Motor neuron (in vitro differentiated cells): ENCODE data around the gene STOX1. TPM values are rescaled to one million over a fixed set of nuclear protein-coding genes. Genes with fewer than 3 reads are reported as not detected.
"Not testable (repeated sequence)": the region's sequence is repeated elsewhere in the genome, so short reads cannot be mapped to it uniquely, and the experiment has no call there.

Experiments
- ATAC-seq, 8 experiments: fragments of 200-7000 bp; cut with Tn5 transposase; replicated peaks in 6 of 8; 2 replicates each; pipeline ENCODE4 v1.8.0; 2021; ENCODE audit warnings: mild to moderate bottlenecking in 8 of 8, moderate library complexity in 8 of 8
- H3K27ac ChIP-seq, 2 donors: fragments of 250-450 bp; sonication (Bioruptor Pico); 2 replicates each; pipeline ENCODE4 v1.9.0; 2021; ENCODE audit warnings: antibody characterized with exemption in 2 of 2, mild to moderate bottlenecking in 2 of 2, moderate library complexity in 1 of 2
- H3K4me1 ChIP-seq, 2 donors: fragments of 250-450 bp; sonication (Bioruptor Pico); replicated peaks in 1 of 2; 2 replicates each; pipeline ENCODE4 v1.6.1; 2021; ENCODE audit warnings: antibody characterized with exemption in 2 of 2, mild to moderate bottlenecking in 2 of 2, moderate library complexity in 1 of 2
- H3K4me3 ChIP-seq, 5 donors: fragments of 250-450 bp; sonication (Bioruptor Pico); 2 replicates each; pipeline ENCODE4 v1.9.0; 2021; ENCODE audit warnings: antibody characterized with exemption in 5 of 5, mild to moderate bottlenecking in 5 of 5, moderate library complexity in 4 of 5
- WGBS, 10 experiments: fragments of 450-650 bp; shearing (Covaris generic); methylation state at CpG; one replicate each; pipeline ENCODE4 v1.0.0; 2022; 5-methylcytosine and 5-hydroxymethylcytosine counted together
- in situ Hi-C, 9 experiments: fragments of 400-800 bp; cut with MboI; loops; one replicate each; pipeline ENCODE4 v1.15.0; 2021; ENCODE audit warnings: low sequenced_read_pairs in 9 of 9, low pct_unique_long_range_greater_than_20kb in 2 of 9; ENCODE audit not compliant: unreplicated experiment in 9 of 9
- total RNA-seq, 8 experiments: library from RNA; unstranded; fragments of 300-600 nt; gene quantifications; 2 replicates each; pipeline versions ENCODE4 v1.2.3 to v1.2.4, GENCODE V29; 2022

Gene STOX1
- total RNA-seq, 8 experiments from 2014 or later, result 0.36 to 25.6 (median 1.7) TPM

DNA sequence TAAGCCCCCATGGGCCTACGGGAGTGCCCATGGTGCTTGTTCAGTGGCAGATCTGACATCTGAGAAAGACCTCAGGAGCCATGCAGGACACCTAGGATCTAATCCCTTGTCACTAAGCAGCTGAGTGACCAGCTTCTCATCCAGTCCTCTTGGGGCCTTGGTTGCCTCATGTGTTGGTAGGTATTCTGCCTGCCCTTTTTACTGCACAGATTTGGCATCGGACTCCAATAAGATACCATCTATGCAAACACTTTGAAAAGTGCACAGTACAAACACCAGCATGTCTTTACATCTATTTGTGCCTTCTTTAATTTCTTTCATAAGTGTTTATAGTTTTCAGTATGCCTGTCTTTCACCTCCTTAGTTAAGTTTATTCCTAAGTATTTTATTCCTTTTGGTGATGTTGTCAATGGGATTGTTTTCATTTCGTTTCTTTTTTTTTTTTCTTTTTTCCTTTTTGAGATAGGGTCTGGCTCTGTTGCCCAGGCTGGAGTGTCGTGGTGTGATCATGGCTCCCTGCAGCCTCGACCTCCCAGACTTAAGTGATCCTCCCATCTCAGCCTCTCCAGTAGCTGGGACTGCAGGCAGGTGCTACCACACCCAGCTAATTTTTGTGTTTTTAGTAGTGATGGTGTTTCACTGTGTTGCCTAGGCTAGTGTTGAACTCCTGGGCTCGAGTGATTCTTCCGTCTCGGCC, 10.4 kb downstream of the STOX1 start:
- Histone ChIP-seq H3K4me1 (no peaks in the 10 kb centered on the region), H3K27ac (no peak overlapping the region), H3K4me3 (no peak overlapping the region)
- 11 to 96% (median 82%) methylated on average over 1 to 8 of the region's 8 CpGs for WGBS, 10 experiments
- in situ Hi-C loops, result no loop called here
- ATAC-seq, result no peak

DNA sequence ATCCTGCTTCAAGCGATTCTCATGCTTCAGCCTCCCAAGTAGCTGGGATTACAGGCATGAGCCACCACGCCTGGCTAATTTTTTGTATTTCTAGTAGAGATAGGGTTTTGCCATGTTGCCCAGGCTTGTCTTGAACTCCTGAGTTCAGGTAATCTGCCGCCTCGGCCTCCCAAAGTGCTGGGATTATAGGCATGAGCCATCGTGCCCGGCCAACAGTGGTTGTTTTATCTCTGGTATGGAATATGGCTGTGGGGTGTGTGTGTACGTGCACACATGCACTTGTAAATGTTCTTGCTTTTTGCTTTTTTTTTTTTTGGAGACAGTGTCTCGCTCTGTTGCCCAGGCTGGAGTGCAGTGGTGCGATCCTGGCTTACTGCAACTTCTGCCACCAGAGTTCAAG, 13.3 kb downstream of the STOX1 start:
- in situ Hi-C loops, H3K4me1 ChIP-seq, H3K4me3 ChIP-seq, H3K27ac ChIP-seq, ATAC-seq: not testable (repeated sequence)
- WGBS, 10 experiments, result 63 to 100% (median 78%) methylated on average over 1 to 9 of the region's 9 CpGs; no CpG with 5 or more reads in 5 of the 10 experiments

DNA sequence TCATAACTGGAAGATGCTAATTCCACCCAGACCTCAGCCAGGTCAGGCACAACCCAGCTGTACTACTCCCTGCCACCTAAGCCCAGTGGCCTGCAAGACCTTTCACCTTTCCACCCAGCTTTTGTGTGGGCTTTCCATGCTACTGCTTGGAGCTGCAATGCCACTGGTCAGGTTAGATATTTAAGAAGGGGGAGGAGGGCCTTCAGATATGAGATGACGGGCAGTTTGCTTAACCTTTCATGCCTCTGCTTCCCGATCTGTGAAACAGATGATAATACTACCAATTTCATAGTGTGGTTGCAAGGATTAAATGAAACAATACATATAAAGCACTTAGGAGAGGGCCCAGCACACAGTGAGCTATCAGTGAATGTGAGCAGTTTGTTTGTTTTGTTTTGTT, 20.9 kb downstream of the STOX1 start:
- no peak for ATAC-seq
- 80 to 100% (median 88%) methylated on average over 1 to 2 of the region's 2 CpGs; no CpG with 5 or more reads in 5 of the 10 experiments for WGBS, 10 experiments
- no peak overlapping the region for H3K4me3 ChIP-seq
- no peaks in the 10 kb centered on the region for H3K4me1 ChIP-seq
- no peak overlapping the region for H3K27ac ChIP-seq
- in situ Hi-C loops, result no loop called here

DNA sequence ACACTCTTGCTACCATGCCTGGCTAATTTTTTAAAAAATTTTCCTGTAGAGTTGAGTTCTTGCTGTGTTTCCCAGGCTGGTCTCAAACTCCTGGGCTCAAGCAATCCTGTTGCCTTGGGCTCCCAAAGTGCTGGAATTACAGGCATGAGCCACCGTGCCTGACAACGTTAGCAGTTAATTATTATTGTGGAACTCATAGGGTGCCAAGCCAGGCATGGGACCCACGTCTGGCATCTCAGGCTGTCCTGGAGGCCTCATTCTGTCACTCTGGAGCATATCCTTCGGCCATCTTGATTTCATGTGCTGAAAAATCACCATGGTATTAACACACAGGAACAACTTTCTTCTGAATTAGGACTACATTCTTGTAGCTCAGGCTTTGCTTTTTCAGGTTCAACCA, 21.5 kb downstream of the STOX1 start:
- in situ Hi-C loops, result no loop called here
- Histone ChIP-seq H3K27ac (no peak overlapping the region), H3K4me1 (no peaks in the 10 kb centered on the region), H3K4me3 (no peak overlapping the region)
- ATAC-seq, result peak in 2 of 8 experiments; percentile 33 to 91
- 17 to 93% (median 82%) methylated on average over 1 to 3 of the region's 4 CpGs; no CpG with 5 or more reads in 4 of the 10 experiments for WGBS, 10 experiments

DNA sequence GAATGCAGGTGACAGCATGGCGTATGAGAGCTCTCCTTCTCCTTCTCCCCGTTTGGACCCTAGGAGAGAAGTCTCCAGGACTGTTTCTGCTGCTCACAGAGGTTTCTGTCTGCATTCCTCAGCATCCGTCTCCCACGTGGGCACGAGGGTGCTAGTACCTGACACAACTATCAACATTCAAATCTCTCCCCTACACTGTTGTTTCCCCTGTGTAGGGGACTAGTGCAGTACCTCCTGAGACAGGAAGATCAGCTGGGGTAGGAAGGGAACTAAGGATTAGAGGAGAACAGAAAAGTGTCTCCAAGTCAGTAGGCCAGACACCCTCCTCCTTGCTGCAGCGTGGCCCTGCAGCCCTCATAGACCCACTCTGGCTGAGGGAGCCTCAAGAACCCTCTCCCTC, 29.0 kb downstream of the STOX1 start:
- 40 to 100% (median 60%) methylated on average over 1 to 4 of the region's 6 CpGs; no CpG with 5 or more reads in 1 of the 10 experiments for WGBS, 10 experiments
- H3K4me3 ChIP-seq, result no peak overlapping the region
- ATAC-seq, result peak in 1 of 8 experiments; percentile 29
- H3K4me1 ChIP-seq, result no peaks in the 10 kb centered on the region
- in situ Hi-C loops, result no loop called here
- H3K27ac ChIP-seq, result no peak overlapping the region

DNA sequence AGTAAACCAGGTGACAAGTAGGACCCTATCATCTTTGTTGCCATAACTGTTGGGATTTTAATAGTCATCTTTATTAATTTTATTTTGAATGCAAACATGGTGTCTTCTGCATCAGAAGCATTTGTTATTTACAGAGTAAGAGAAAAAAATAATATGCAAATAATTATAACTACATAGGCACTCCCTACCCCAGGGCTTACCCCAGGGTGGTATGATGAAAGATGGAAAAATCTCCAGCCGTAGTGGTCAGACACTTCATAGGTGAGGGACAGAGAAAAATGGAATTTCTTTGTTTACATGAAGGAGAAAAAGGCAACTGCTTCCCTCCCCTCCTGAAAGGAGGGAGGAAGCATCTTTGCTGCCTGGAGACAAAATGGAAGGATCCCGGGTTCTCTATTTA, 29.7 kb downstream of the STOX1 start:
- no peaks in the 10 kb centered on the region for H3K4me1 ChIP-seq
- peak in 3 of 8 experiments; percentile 49 to 78 (median 72) for ATAC-seq
- in situ Hi-C loops, result no loop called here
- no peak overlapping the region for H3K4me3 ChIP-seq
- WGBS, 10 experiments, result 56 to 88% (median 80%) methylated on average over 1 to 2 of the region's 2 CpGs; no CpG with 5 or more reads in 5 of the 10 experiments
- no peak overlapping the region for H3K27ac ChIP-seq

DNA sequence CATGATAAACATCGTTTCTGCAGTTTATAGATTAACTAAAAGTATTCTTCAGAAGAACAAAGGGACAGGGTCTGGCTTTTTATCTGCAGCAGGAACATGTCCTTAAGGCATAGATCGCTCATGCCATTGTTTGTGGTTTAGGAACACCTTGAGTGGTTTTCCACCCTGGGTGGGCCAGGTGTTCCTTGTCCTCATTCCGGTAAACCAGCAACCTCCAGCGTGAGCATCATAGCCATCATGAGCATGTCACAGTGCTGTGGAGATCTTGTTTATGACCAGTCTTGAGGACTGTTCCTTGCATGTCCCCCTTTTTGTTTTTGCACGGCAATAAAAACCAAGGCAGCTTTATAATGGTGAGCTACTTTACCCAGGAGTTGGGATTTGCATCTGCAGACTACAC, 33.9 kb downstream of the STOX1 start:
- 0 to 100% (median 83%) methylated on average over 1 to 5 of the region's 5 CpGs; no CpG with 5 or more reads in 1 of the 10 experiments for WGBS, 10 experiments
- no peak for ATAC-seq
- in situ Hi-C loops, result no loop called here
- Histone ChIP-seq H3K4me1 (no peaks in the 10 kb centered on the region), H3K4me3 (no peak overlapping the region), H3K27ac (no peak overlapping the region)

DNA sequence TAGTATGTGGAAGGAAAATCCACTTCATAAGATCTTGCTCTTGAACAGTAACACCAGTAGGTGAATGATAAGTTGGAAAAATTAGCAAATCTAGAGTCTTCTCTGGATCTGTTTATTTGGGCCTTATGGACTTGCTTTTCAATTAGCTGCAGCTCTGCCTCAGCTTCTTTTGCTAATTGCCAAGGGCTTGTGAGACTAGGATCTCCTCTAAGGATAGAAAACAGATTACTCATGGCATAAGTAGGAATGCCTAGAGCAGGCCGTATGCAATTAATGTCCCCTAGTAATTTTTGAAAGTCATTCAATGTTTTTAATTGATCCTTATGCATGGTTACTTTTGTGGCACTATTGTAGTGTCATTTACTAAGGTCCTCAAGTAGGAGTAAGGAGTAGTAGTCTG, 37.3 kb downstream of the STOX1 start:
- Histone ChIP-seq H3K27ac (no peak overlapping the region), H3K4me3 (no peak overlapping the region), H3K4me1 (no peaks in the 10 kb centered on the region)
- WGBS, 10 experiments, result 20 to 100% (median 80%) methylated on average over 1 of the region's 1 CpG; no CpG with 5 or more reads in 5 of the 10 experiments
- ATAC-seq, result no peak
- in situ Hi-C loops, result no loop called here

DNA sequence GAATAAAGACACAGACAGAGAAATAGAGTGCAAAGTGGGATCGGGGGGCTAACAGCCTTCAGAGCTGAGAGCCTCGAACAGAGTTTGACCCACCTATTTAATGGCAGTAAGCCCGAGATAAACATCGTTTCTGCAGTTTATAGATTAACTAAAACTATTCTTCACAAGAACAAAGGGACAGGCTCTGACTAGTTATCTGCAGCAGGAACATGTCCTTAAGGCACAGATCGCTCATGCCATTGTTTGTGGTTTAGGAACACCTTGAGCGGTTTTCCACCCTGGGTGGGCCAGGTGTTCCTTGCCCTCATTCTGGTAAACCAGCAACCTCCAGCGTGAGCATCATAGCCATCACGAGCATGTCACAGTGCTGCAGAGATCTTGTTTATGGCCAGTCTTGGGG, 40.8 kb downstream of the STOX1 start:
- ATAC-seq, H3K4me3 ChIP-seq, H3K4me1 ChIP-seq, H3K27ac ChIP-seq, in situ Hi-C loops: not testable (repeated sequence)
- WGBS, 10 experiments, result 70 to 100% (median 87%) methylated on average over 1 to 8 of the region's 8 CpGs; no CpG with 5 or more reads in 2 of the 10 experiments

DNA sequence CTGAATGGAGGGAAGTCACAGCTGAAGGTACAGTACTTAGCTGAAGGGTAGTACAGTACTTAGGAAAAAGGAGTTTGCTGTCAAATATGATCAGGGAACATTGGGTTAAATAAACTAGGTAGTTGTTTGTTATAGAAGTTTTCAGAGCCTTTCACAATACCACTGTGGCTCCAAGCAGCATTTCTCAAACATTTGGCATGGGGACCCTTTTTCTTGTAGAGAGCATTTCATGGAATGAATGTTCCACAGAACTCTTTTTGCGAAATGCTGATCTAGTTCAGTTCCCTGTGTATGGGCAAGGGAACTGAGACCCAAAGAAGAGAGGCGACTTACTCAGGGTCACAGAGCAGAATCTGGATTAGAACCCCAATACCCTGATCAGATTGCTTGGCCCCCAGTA, 42.3 kb downstream of the STOX1 start:
- Histone ChIP-seq H3K27ac (no peak overlapping the region), H3K4me1 (peaks cover 6 to 7% of the 10 kb centered on the region in 2 donors), H3K4me3 (no peak overlapping the region)
- no peak for ATAC-seq
- in situ Hi-C loops, result no loop called here
- 0 to 70% (median 50%) methylated on average over 1 to 2 of the region's 2 CpGs; no CpG with 5 or more reads in 1 of the 10 experiments for WGBS, 10 experiments

DNA sequence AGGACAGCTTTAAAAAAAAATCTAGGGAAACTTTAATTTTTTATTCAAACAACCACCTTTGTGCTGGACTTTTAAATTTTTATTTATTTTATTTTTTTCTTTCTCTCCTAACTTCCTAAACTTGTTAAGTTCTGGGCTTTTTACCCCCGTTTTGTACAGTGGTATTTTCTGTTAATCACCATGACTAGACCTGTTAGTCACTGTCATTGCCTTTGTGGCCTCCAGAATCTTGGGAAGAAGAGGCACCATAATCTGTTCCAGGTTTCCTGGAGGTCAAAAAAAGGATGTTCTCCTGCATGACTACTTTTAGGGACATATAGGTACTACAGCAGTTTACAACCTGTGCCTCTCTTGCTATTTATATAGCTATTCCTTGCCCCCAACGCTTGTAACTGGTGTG, 42.7 kb downstream of the STOX1 start:
- Histone ChIP-seq H3K4me1 (peaks cover 6 to 7% of the 10 kb centered on the region in 2 donors), H3K4me3 (no peak overlapping the region), H3K27ac (no peak overlapping the region)
- in situ Hi-C loops, result no loop called here
- ATAC-seq, result no peak
- WGBS, 10 experiments, result 0 to 93% (median 78%) methylated on average over 1 to 2 of the region's 2 CpGs; no CpG with 5 or more reads in 2 of the 10 experiments

DNA sequence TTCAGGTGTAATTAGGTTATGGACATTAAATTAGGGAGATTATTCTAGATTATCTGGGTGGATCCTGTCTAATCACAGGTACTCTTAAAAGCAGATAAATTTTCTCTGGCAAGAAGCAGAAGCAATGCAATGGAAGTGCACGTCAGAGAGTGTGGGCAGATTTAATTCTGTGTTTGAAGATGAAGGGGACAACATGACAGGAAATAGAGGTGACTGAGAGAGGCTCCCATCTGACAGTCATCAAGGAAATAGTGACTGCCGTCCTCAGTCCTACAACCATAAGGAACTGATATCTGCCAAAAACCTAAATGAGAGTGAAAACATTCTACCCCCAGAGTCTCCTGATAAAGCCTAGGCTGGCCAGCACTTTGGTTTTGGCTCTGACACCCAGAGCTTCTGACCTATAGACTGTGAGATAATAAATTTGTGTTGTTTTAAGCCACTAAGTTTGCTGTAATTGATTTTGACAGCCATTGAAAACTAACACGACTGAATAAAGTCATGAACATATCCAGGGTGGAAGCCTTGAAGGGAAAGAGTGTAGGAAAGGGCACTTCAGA, 43.3 kb downstream of the STOX1 start:
- Histone ChIP-seq H3K27ac (peak overlapping the region in 1 of 2 donors; percentile 25), H3K4me3 (no peak overlapping the region), H3K4me1 (peaks cover 6 to 7% of the 10 kb centered on the region in 2 donors)
- 0 to 100% (median 57%) methylated on average over 1 to 3 of the region's 3 CpGs for whole genome bisulfite sequencing, 10 experiments
- ATAC-seq, result no peak
- in situ Hi-C loops, result no loop called here

DNA sequence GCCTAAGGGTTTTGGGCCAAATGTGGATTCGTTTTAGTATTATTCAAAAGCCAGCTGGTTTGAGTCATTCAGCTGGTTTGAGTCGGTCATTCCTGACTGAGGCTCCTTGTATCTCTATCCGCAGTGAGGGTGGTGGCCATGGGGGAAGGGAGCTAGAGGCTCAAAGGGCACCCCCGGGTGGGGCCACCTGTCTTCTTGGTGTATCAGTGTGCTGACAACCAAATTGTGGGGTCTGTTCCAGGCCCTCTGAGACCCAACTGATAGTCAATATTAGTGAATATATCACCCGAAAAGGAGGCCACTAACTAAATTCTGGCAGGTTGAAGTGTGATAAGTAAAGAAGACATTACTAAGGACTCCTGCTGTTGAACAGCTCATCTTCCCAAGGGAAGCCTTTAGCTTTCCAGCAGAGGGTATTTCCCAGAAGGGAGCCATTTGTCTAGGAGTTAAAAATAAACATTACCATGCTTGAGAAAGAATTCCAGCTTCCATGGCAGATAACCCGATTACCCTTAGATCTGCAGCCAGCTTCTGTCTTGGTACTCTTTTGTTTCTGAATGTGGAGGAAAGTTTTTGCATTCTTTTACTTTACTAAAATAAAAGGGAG, 43.9 kb downstream of the STOX1 start:
- in situ Hi-C loops, result no loop called here
- ATAC-seq, result peak; percentile 23 to 86 (median 74)
- 0 to 50% (median 7%) methylated on average over 1 to 5 of the region's 6 CpGs; no CpG with 5 or more reads in 2 of the 10 experiments for WGBS, 10 experiments
- H3K4me3 ChIP-seq, result no peak overlapping the region
- peaks cover 7% of the 10 kb centered on the region in 2 donors for H3K4me1 ChIP-seq
- H3K27ac ChIP-seq, result peak overlapping the region in 1 of 2 donors; percentile 25
